ENCODE results near the gene PERM1. TPM values are rescaled to one million over a fixed set of nuclear protein-coding genes. Genes with fewer than 3 reads are reported as not detected.
A peak's percentile ranks its signal among the peaks of the same experiment; 100 is the strongest.

PERM1 gene
- total RNA-seq, 1 experiment from 2014 or later = not detected

GRCh38 chr1:1004780-1005697 lies 23.1 kb upstream of the PERM1 start:
- TF ChIP-seq TCF7 (CRISPR knock-in tag; IDR thresholded peaks at IDR 0.05; ENCODE audit: low read depth) = no peak
- 0 out of 2 replicates have a peak, but pooled peaks have one; percentile 16 for TF ChIP-seq GABPB1 (CRISPR knock-in tag; IDR thresholded peaks at IDR 0.05)
- peak; percentile 41 for ATAC-seq
- peaks cover 82% of the 10 kb centered on the region for H3K27me3 Mint-ChIP-seq (ENCODE audit: low read depth)
- ChIA-PET CTCF (interaction anchor here (1.0 to 3.1 kb wide), 6 partner anchors 9 to 59 kb away, joined by 3 to 8 read pairs (median 4); partner anchors contain the start of gene ISG15), POLR2A (no interaction called here)
- H3K27ac Mint-ChIP-seq = no peak overlapping the region; the same call in 1 of the 2 replicates
- H3K4me3 Mint-ChIP-seq = no peak overlapping the region
- H3K4me1 Mint-ChIP-seq = peaks cover 14% of the 10 kb centered on the region
- no peaks in the 10 kb centered on the region for H3K9me3 Mint-ChIP-seq
- no peaks in the 10 kb centered on the region for H3K36me3 Mint-ChIP-seq
- DNase-seq (ENCODE audit: low spot score) = no peak

DNA sequence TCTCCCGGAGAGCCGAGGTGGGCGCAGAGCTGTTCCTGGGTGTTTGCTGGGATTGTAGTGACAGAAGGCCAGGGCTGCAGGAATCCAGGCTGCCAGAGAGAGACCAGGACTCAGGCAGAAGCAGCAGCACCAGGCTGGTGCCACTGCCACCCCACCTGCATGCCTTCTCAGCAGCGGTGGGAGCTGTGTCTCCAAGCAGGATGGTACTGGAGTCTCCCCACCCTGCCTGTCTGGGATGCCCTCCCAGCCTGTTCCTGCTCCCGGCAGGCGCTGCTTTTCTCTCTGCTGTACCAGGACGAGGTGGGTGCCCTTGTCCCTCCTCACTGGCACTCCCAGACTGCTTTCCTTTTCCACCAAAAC lies 22.5 kb upstream of the PERM1 start:
- Mint-ChIP-seq H3K4me3 (no peak overlapping the region), H3K4me1 (peaks cover 14% of the 10 kb centered on the region), H3K27ac (no peak overlapping the region), H3K36me3 (no peaks in the 10 kb centered on the region), H3K9me3 (no peaks in the 10 kb centered on the region), H3K27me3 (ENCODE audit: low read depth) (peaks cover 79% of the 10 kb centered on the region)
- DNase-seq (ENCODE audit: low spot score) (no peak), ATAC-seq (no peak)
- ChIA-PET CTCF (interaction anchor here (1.0 to 3.1 kb wide), 6 partner anchors 9 to 60 kb away, joined by 3 to 8 read pairs (median 4); partner anchors contain the start of gene ISG15), POLR2A (no interaction called here)
- TF ChIP-seq CREB1 (CRISPR knock-in tag; IDR thresholded peaks at IDR 0.05) (no peak), JAZF1 (CRISPR knock-in tag; IDR thresholded peaks at IDR 0.05) (no peak)

GRCh38 chr1:1003618-1004419 lies 21.9 kb upstream of the PERM1 start:
- POLR2A ChIA-PET = interaction anchor here (0.6 to 1.0 kb wide), 2 partner anchors 10 to 790 kb away, joined by 3 read pairs; partner anchors contain the start of gene ISG15
- Mint-ChIP-seq H3K36me3 (no peaks in the 10 kb centered on the region), H3K9me3 (no peaks in the 10 kb centered on the region), H3K27me3 (ENCODE audit: low read depth) (peaks cover 75% of the 10 kb centered on the region), H3K4me3 (no peak overlapping the region), H3K27ac (no peak overlapping the region), H3K4me1 (peaks cover 14% of the 10 kb centered on the region)
- ATAC-seq (no peak), DNase-seq (ENCODE audit: low spot score) (no peak)
- CTCF ChIA-PET = interaction anchor here (0.5 to 3.2 kb wide), 7 partner anchors 10 to 243 kb away, joined by 3 to 36 read pairs (median 4); partner anchors contain the start of gene ISG15
- no peak for TF ChIP-seq AFF4 (CRISPR knock-in tag; IDR thresholded peaks at IDR 0.05; ENCODE audit: borderline replicate concordance)
- TF ChIP-seq MYBL2 (CRISPR knock-in tag; IDR thresholded peaks at IDR 0.05) = no peak
- TF ChIP-seq, protein P1, sequence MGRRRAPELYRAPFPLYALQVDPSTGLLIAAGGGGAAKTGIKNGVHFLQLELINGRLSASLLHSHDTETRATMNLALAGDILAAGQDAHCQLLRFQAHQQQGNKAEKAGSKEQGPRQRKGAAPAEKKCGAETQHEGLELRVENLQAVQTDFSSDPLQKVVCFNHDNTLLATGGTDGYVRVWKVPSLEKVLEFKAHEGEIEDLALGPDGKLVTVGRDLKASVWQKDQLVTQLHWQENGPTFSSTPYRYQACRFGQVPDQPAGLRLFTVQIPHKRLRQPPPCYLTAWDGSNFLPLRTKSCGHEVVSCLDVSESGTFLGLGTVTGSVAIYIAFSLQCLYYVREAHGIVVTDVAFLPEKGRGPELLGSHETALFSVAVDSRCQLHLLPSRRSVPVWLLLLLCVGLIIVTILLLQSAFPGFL (CRISPR knock-in tag; IDR thresholded peaks at IDR 0.05; ENCODE audit: borderline replicate concordance) = no peak
- TF ChIP-seq, protein P2, sequence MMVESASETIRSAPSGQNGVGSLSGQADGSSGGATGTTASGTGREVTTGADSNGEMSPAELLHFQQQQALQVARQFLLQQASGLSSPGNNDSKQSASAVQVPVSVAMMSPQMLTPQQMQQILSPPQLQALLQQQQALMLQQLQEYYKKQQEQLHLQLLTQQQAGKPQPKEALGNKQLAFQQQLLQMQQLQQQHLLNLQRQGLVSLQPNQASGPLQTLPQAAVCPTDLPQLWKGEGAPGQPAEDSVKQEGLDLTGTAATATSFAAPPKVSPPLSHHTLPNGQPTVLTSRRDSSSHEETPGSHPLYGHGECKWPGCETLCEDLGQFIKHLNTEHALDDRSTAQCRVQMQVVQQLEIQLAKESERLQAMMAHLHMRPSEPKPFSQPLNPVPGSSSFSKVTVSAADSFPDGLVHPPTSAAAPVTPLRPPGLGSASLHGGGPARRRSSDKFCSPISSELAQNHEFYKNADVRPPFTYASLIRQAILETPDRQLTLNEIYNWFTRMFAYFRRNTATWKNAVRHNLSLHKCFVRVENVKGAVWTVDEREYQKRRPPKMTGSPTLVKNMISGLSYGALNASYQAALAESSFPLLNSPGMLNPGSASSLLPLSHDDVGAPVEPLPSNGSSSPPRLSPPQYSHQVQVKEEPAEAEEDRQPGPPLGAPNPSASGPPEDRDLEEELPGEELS (CRISPR knock-in tag; IDR thresholded peaks at IDR 0.05) = no peak
- no peak for TF ChIP-seq HMGA2 (CRISPR knock-in tag; IDR thresholded peaks at IDR 0.05)
- no peak for TF ChIP-seq PRRX2 (CRISPR knock-in tag; IDR thresholded peaks at IDR 0.05)

All from WTC11 (cell line).